GM18907 (cell line): ENCODE measurements around the gene FAM216A.
A peak's percentile ranks its signal among the peaks of the same experiment; 100 is the strongest.
"Not testable (repeated sequence)": the region's sequence is repeated elsewhere in the genome, so short reads cannot be mapped to it uniquely, and the experiment has no call there.

ENCODE experiments used
- ATAC-seq: cut with Tn5 transposase; IDR thresholded peaks from one replicate; pipeline ENCODE4 v1.9.1; 2021; ENCODE audit warnings: mild to moderate bottlenecking, moderate library complexity; ENCODE audit not compliant: unreplicated experiment

FAM216A gene

GRCh38 chr12:110468214-110469048 lies at the start of gene FAM216A, which contains the start of gene GPN3:
Gene FAM216A, plus strand, starts transcription at chr12:110468845. Its CDS starts 31 bp downstream, at chr12:110468876.
Gene GPN3, minus strand, starts transcription at chr12:110468257. Its CDS starts 54 bp downstream, at chr12:110468203.
- ATAC-seq = peak; percentile 83

- ATAC-seq = not testable (repeated sequence)
Measured at GRCh38 chr12:110420644-110421043, 48.0 kb upstream of the FAM216A start.

GRCh38 chr12:110421159-110421661 lies 47.4 kb upstream of the FAM216A start:
- no peak for ATAC-seq

GRCh38 chr12:110421701-110422100 lies 46.9 kb upstream of the FAM216A start:
- no peak for ATAC-seq

- no peak for ATAC-seq
Measured at GRCh38 chr12:110424237-110424636, 44.4 kb upstream of the FAM216A start.

- ATAC-seq = no peak
Measured at GRCh38 chr12:110426406-110426805, 42.2 kb upstream of the FAM216A start.

- not testable (repeated sequence) for ATAC-seq
Measured at GRCh38 chr12:110429676-110430075, 39.0 kb upstream of the FAM216A start.

GRCh38 chr12:110431957-110432587 lies 36.6 kb upstream of the FAM216A start:
- no peak for ATAC-seq

- no peak for ATAC-seq
Measured at GRCh38 chr12:110436231-110436630, 32.4 kb upstream of the FAM216A start.

- ATAC-seq = no peak
Measured at GRCh38 chr12:110444455-110444854, 24.2 kb upstream of the FAM216A start.

- peak; percentile 90 for ATAC-seq
Measured at GRCh38 chr12:110449799-110450497, 18.7 kb upstream of the FAM216A start, which contains the start of gene ARPC3. Gene ARPC3, minus strand, starts transcription at chr12:110450337. Its CDS starts 77 bp downstream, at chr12:110450260.

- ATAC-seq = no peak
Measured at GRCh38 chr12:110451263-110451662, 17.4 kb upstream of the FAM216A start.

- ATAC-seq = no peak
Measured at GRCh38 chr12:110453569-110454296, 14.9 kb upstream of the FAM216A start.

- ATAC-seq = no peak
Measured at GRCh38 chr12:110458756-110459155, 9.9 kb upstream of the FAM216A start.

GRCh38 chr12:110461189-110461588 lies 7.5 kb upstream of the FAM216A start:
- not testable (repeated sequence) for ATAC-seq

GRCh38 chr12:110465024-110465423 lies 3.6 kb upstream of the FAM216A start:
- no peak for ATAC-seq

GRCh38 chr12:110465765-110466164 lies 2.9 kb upstream of the FAM216A start:
- not testable (repeated sequence) for ATAC-seq

- ATAC-seq = no peak
Measured at GRCh38 chr12:110466791-110467190, 1.9 kb upstream of the FAM216A start.

GRCh38 chr12:110467847-110468213 lies 815 bp upstream of the FAM216A start:
- ATAC-seq = no peak

GRCh38 chr12:110475426-110475825 lies 6.8 kb downstream of the FAM216A start:
- ATAC-seq = no peak
